ENCODE data around the gene MLLT6. TPM values are rescaled to one million over a fixed set of nuclear protein-coding genes. Genes with fewer than 3 reads are reported as not detected.

MLLT6 gene
- total RNA-seq, result 29.5 TPM

DNA sequence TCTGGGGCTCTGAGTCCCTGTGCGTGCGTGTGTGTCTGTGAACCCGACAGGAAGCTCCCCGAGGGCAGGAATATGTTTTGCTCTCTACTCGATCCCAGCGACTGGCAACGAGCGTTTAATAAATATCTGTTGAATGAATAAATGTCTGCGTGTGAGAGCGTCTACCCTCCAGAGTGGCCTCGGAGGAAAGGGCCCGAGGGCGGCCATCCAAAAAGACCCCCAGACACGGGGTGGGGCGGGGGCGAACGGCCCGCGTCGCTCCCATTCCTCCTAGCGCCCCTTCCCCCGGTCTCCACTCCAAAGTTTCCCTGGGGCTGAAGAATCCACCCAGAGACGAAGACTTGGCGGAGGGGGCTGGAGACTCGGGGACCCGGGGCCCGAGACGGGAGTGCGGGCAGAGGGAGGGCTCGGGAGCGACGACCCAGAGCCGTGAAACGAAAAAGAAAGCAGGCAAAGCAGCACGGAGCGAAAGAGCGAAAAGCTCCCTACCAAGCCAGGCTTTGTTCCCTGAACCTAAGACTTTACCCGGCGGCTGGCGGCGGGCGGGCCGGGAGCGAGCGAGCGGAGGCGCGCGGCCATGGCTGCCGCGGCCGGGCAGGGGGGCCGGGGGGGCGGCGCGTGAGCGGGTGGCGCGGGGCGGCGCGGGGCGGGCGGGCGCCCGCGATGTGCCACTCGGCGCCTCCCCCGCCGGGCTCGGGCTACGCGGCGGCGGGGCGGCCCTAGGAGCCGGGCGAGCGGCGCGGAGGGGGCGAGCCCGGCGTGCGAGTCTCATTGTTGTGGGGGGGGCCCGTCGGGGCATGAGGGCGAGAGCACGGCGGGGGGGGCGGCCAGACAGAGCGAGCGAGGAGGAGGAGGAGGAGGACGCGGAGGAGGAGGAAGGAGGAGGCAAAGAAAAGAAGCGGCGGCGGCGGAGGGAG is at the start of gene MLLT6:
MLLT6 (plus strand) TSS at position 668 of the 917 bp plus-strand sequence. CDS start 360 bp downstream, outside the sequence.
- DNase-seq (ENCODE audit: low spot score) (peak; percentile 77), ATAC-seq (peak; percentile 46)

DNA sequence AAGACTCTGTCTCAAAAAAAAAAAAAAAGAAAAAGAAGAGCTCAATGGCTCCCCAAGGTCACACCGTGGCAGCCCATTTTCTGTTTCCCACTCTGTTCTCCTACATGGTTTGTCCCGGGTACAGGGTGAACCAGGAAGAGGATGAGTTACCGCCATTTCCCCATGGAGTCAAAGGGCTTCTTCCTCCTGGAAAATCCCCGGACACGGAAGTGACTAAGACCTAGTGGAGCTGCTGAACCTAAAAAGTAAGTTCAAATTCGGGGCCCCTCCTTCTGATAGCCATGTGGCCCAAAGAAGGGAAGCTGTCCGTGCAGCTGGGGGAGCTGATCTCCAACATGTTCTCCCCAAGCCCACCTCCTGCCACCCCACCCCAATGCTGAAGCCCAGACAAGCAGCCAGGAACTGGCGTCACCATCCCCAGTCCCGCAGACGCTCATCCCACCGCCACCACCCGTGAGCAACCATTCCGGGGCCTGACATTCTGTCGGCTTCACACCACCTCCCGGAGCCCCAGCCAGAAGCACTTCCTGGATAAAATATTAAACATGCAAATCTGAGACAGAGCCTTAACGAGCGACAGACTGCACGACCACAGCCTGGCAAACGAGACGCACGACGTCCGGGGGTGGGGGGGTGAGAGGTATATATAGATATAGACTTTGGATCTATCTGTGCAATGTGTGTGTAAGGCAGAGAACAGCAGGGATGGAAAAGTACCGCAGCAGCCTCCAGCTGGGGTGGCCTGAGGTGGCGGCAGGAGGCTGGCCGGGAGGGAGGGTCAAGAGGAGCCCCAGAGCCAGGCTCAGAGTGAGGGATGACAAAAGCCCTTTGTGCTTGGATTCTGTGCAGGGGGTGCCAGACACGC is 47.9 kb upstream of the MLLT6 start:
- ATAC-seq, result no peak
- DNase-seq (ENCODE audit: low spot score), result no peak

DNA sequence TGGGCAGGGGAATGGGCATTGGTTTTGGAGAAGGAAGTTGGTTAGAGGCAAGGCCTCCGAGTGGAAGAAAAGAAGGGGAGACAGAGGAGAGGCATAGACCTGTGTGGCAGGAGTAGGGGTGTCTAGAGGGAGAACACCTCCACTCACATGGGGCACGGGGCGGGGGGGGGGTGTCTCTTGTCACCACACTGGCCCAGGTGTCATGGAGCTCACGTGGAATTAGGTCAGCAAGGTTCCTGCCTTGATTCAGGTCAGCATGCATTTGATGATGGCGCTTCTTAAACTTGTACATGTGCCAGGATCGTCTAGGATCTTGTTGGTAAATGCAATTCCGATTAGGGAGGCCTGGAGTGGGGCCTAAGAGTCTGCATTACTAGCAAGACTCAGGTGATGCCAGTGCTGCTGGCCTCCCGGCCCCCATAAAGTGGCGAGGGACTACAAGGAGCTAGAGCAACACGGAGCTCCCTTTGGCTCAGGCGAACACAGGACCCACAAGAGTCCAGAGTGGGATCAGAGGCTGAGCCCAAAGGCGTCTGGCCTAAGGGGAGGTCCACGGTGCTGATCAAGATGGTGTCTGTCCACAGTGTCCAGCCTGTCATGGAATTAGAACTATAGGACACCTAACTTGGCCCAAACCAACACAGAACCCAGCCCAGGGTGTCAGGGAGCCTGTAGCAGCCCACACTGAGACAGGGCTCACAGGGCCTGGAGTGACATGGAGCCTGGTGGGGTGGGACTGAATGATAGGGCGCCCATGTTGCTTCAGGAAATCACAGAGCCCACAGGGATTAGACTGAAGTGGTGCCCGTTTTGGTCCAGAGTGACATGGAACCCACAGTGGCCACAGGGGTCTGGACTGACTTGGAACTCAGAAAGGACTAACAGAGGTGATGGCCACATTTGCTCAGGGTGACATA is 47.0 kb upstream of the MLLT6 start:
- ATAC-seq, result no peak

DNA sequence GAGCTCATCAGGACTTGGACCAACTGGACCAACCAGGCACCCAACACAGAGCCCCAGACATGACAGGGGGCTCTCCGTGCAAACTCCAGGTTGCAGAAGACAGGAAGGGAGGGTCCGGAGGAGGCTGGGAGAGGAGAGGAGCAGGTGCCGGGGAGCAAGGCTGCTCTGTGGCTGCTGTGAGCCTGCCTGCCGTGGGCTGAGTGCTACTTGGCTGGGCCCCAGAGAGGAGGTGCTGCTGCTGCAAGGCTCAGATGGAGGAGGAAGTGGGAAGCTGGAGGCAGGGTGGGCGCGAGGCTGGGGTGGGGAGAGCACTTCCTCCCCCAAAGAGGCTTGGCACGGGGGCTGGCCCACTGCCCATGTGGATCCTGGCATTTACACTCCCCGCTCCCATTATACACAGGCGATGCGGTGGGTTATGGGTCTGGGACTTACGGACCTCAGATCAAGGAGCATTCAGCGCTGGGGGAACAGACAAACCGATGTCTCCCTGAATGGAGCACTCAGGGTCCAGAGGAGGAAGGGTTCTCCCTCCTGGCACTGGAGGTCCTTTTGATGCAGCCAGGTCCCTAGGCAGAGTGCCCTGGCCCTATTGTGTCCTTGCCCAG is 46.2 kb upstream of the MLLT6 start:
- no peak for DNase-seq (ENCODE audit: low spot score)
- ATAC-seq, result no peak

More for the DNA sequence above, 47.0 kb upstream of the MLLT6 start:
- DNase-seq (ENCODE audit: low spot score), result no peak

DNA sequence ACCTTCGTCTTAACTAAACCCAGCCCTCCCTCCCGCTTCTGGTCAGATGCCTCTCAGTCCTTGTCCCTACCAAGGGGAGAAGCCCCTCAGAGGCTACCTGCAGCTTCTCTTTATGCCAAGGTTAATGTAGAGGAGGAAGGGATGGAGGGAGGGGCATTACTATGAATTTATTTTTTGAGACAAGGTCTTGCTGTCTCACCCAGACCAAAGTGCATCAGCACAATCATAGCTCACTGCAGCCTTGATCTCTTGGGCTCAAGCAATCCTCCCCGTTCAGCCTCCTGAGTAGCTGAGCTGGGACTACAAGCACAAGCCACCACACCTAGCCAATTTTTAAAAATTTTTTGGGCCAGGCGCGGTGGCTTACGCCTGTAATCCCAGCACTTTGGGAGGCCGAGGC is 45.7 kb upstream of the MLLT6 start:
- no peak for ATAC-seq
- DNase-seq (ENCODE audit: low spot score), result no peak

DNA sequence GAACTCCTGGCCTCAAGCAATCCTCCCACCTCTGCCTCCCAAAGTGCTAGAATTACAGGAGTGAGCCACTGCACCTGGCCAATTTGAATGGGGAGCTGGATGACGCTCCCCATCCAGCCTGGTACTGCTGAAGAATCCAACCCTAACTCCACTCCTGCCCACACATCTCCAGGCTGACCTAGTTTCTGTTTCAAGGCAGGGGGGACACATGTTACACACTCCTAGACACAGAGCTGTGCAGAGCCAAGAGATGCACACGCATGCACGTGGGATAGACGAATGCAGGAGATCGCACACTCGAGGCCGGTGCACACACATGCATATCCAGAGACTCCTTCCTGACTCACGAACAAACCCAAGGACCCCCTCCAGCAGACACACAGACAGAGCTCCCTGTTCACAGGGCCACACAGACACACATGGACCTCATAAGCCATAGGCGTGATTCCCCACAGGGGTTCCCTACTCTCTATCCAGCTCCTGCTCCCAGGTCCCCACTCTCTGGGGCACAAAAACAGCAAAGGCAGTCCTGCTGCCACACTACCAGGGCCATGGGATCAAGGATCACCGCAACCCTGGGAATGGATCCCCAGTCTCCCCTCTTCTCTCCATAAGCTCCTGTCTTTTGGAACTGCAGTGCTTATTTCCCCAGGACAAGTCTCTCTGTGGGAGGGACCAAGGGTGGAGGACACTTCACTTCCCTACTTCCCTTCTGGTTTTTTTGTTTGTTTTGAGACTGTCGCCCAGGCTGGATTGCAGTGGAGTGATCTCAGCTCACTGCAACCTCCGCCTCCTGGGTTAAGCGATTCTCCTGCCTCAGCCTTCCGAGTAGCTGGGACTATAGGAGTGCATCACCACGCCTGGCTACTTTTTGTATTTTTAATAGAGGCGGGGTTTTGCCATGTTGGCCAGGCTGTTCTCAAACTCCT is 44.7 kb upstream of the MLLT6 start:
- ATAC-seq (no peak), DNase-seq (ENCODE audit: low spot score) (no peak)

DNA sequence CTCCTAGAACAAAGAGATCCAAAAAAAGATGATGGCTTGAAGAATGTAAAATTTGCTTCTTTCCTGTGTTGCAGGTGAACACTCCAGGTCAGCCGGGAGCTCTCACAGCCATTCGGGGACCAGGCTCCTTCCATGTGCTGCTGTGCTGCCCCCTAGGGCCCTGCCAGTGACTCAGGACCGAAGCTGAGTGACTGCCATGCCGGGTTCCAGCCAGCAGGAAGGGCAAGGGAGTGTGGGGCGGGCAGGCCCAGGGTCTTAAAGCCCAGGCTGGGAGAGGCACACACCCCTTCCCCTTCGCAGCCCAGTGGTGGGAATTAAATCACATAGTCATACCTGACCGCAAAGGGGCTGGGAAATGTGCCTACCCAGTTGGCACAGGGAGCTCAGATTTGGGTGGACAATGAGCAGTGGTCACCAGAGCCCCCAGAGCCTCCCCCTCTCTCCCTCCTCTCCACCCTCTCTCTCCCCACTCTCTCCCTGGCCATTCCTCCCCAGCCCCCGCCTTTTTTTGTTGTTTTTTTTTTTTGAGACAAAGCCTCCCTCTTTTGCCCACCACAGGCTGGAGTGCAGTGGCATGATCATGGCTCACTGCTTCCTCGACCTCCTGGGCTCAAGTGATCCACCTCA is 41.8 kb upstream of the MLLT6 start:
- DNase-seq (ENCODE audit: low spot score), result peak; percentile 78
- ATAC-seq, result peak; percentile 95

DNA sequence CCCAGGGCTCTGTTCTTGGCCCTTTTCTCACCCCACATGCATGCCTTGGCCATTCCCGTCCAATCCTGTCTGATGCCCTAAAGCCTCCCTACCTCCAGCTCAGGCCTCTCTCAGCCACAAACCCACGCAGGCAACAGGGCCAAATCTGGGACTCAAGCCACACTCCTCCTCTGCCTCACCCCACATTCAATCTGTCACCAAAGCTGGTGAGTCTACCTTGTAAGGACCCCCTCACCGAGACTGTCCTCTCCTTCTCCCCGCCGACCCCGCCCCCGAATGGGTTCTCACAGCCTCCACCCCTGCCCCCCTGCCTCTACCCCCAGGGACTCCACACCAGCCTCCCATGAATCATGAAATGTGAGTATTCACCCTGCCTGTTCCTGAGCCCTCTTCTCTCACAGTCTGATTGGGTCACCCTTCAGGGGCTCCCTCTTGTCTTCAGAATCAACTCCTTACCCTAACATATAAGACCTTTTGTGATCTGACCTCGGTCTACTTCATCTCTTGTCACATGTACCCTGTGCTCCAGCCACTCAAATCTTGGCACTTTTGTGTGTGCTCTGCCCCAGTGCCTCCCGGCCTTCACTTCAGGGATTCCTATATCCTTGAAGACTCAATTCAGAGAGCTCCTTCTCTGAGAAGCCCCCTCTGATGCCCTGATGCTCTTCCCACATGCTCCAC is 41.0 kb upstream of the MLLT6 start:
- no peak for DNase-seq (ENCODE audit: low spot score)
- ATAC-seq, result no peak

DNA sequence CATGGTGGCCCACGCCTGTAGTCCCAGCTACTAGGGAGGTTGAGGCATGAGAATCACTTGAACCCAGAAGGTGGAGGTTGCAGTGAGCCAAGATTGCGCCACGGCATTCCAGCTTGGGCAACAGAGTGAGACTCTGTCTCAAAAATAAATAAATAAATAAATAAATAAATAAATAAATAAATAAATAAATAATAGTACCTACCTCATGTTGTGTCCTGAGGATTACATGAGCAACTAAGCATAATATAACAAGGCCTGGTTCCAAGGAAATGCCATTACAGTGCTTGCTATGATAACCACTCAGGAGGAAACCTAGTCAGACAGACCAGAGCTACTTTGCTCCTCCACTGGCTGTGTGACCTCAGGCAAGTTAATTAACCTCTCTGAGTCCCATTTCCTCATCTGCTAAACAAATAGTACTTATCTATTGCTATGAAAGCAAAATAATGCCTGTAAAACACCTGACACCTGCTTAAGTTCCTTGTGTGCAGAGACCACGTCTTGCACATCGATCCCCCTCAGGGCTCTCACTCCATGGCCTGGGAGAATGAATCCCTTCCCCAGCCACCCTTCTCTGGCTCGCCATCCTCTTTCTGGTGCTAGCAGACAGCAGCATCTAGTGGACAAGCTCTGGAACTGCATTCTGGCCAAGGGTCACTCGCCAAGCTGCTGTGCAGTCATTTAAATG is 37.8 kb upstream of the MLLT6 start:
- ATAC-seq, result peak; percentile 90

DNA sequence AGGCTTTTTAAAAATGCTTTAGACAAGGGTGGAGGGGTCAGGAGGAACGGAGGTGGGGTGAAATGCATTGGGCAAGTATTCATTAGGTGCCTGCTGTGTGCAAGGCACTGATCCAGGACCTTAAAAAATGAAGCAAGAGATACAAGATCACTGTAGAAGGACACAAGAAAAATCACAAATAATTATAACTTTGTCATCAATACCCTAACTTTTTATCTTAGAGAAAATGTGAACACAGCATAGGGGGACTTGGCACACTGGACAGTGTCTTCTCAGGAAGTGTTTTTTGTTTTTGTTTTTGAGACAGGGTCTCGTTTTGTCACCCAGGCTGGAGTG is 37.3 kb upstream of the MLLT6 start:
- ATAC-seq (no peak), DNase-seq (ENCODE audit: low spot score) (no peak)

More for the DNA sequence above, 37.8 kb upstream of the MLLT6 start:
- DNase-seq (ENCODE audit: low spot score), result peak; percentile 68

DNA sequence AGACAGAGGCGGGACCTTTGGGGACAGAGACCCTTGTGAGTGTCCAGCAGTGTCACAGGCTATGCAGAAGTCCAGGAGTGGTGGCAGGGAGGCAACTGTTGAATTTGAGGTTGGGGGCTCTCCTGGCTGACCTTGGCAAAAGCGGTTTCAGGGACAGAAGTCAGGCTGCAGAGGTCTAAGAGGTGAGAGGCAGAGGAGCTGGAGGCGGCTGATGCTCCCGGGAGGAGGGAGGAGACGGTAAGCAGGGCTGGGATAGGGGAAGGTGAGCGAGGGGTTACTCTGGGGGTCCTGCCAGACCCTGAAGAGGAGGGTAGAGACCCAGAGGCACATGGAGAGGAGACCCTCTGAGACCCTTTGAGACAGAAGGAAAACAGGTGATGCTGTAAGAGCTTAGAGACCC is 35.6 kb upstream of the MLLT6 start:
- DNase-seq (ENCODE audit: low spot score) (no peak), ATAC-seq (no peak)

DNA sequence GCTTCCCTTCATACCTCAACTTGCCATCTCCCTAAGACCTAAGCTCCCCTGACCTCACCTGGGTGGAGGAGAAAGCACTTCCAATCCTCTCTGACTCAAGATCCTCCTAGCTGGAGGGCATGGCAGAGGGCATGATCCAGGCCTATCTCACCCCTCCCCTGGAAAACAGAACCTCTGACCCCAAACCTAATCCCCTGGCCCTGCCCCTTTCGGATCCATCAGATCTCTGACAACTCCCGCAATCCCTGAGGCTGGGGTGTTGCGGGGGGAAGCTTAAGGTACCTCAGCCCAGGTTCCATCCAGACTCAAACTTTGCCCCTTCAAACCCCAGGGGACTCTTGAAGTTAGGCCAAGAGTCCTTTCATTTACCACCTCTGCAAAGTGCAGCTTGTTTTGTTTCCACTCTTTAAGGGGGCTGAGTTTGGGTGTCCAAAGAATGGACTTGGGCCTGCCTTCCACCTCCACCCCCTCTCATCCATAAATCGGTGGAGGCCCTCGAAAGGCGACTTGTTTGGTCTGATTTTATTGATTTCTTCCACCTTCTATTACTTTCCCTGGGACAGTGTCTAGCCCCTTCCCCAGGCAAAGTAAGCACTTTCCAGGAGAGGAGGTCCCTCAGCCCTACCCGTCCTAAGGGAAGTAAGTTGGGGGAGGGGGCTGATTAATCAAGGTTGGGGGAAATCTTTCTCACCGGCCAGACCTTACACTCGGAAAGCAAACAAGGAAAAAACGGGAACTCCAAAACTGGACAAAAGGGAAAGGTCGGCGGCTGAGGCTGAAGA is 32.9 kb upstream of the MLLT6 start:
- no peak for ATAC-seq
- DNase-seq (ENCODE audit: low spot score), result no peak

DNA sequence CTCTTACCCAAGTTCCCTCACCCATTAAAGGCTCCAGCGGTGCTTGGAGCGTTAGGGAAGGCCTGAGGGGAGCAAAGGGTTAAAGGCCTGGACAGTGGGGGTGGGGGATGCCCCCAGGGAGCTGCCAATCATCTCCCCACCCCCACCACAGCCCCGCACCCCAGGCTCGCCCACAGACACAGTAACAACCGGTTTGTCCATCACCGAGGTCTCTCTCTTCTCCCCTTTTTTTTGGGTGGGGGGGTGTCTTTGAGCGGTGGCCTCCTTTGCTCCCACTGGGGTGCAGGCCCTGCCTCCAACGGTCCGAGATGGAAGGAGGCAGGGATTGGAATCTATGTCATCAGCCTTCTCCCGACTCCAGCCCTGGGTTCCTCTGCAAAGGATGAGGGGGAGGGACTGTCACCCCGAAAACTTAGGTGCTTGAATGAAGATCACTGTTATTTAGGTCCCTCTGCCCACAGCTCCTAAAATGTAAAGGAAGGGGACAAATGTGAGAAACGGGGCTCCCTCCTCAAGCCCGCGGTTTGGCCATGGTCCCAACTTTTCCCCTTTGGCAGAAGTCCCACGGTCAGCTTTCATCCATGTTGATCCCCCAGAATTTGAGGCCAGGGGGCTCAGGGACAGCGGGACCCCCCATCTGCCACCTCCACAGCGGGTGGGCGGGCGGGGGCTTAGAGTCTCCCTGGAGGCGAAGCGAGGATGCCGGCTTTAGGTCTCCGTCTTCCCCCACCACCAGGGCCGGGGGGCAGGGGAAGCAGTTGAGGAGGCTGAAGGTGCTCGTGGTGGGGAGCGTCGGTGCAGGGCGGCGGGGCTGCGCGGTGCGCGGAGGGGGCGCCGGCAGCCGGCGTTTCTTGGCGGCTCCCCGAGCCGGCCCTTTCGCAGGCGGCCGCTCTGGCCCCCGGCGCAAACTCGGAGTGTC is 32.0 kb upstream of the MLLT6 start:
- DNase-seq (ENCODE audit: low spot score), result peak; percentile 54
- ATAC-seq, result no peak

DNA sequence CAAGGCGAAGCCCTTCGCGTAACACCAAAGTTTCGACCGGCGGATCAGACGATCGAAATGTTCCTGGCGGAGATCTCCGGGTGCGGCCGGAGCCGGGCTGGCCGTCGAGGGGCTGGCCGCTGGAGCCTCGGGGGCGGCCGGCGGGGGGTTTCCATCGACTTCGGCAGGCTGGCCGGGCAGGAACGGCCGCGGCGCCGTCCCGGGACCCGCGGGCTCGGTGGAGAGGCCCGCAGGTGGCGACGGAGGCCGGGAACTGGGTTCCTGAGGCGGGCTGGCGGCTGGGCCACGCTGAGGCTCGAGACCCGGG is 31.4 kb upstream of the MLLT6 start:
- DNase-seq (ENCODE audit: low spot score) (peak; percentile 55), ATAC-seq (peak; percentile 33)

DNA sequence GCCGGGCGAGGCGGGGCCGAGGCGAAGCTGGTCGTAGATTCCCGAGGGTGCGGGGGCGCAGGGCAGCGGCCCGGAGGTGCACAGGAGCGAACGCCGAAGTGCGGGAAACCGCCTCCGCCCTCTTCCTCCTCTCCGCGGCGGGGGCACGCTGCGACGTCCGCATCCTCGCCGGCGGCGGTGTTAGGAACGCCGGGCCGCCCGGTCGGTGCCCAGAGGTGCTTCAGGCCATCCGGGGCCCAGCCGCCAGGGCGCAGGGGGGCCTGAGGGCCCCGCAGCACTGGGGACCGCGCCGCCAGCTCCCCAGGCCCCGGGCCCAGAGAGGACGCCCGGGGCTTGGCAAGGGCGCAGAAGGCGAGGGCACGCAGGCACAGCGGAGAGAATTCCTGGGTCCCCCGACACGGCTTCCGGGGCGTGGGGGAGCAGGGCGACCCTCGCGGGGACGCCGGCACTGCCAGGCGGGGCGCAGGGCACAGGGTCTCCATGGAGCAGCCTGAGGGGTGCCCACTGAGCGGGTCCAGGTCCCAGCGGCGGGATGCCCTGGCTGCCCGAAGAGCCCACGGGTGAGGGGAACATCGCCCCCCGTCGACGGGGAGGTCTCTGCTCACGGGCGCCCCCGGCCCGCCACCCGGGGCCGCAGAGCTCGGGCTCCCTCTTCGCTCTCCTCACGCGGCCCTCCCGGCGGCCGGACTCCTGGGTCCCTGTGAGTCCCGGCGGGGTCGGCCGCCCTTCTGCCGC is 30.9 kb upstream of the MLLT6 start:
- DNase-seq (ENCODE audit: low spot score), result peak; percentile 52
- peak; percentile 15 for ATAC-seq

Data from left lobe of liver (tissue), 2 donors.